H9 (cell line): Measurements from ENCODE around the gene POU6F2. TPM values are rescaled to one million over a fixed set of nuclear protein-coding genes. Genes with fewer than 3 reads are reported as not detected.

Source experiments
- DNase-seq: peaks from one replicate; pipeline ENCODE4 v3.0.0-alpha.2; 2017
- H2AFZ ChIP-seq: one replicate; pipeline ENCODE4 v1.6.1; 2013; ENCODE audit warnings: mild to moderate bottlenecking, low read length, control low read depth, moderate library complexity
- H2AK5ac ChIP-seq: 2 replicates; pipeline ENCODE4 v1.6.1; 2013; ENCODE audit warnings: low read length, control low read depth, mixed read lengths; ENCODE audit not compliant: insufficient read length
- H2BK120ac ChIP-seq: one replicate; pipeline ENCODE4 v1.6.1; 2013; ENCODE audit warnings: low read depth, mild to moderate bottlenecking, low read length, control low read depth, inconsistent platforms; ENCODE audit not compliant: poor library complexity, severe bottlenecking
- H2BK12ac ChIP-seq: 2 replicates; pipeline ENCODE4 v1.6.1; 2013; ENCODE audit warnings: low read length, control low read depth, mixed read lengths, low read depth; ENCODE audit not compliant: insufficient read length
- H2BK15ac ChIP-seq: 2 replicates; pipeline ENCODE4 v1.6.1; 2013; ENCODE audit warnings: low read depth, low read length, control low read depth
- H2BK20ac ChIP-seq: one replicate; pipeline ENCODE4 v1.6.1; 2013; ENCODE audit warnings: low read depth, mild to moderate bottlenecking, low read length, control low read depth, inconsistent platforms; ENCODE audit not compliant: poor library complexity, severe bottlenecking
- H2BK5ac ChIP-seq: 2 replicates; pipeline ENCODE4 v1.6.1; 2013; ENCODE audit warnings: low read length, control low read depth, mixed read lengths; ENCODE audit not compliant: insufficient read length
- H3K14ac ChIP-seq: 2 replicates; pipeline ENCODE4 v1.6.1; 2013; ENCODE audit warnings: low read length, control low read depth; ENCODE audit not compliant: insufficient read depth
- H3K18ac ChIP-seq: 2 replicates; pipeline ENCODE4 v1.6.1; 2013; ENCODE audit warnings: low read depth, mild to moderate bottlenecking, mixed read lengths, low read length, control low read depth; ENCODE audit not compliant: insufficient read length
- H3K23ac ChIP-seq: 2 replicates; pipeline ENCODE4 v1.6.1; 2013; ENCODE audit warnings: low read length, control low read depth, mixed read lengths, low read depth; ENCODE audit not compliant: insufficient read length
- H3K23me2 ChIP-seq: 2 replicates; pipeline ENCODE4 v1.6.1; 2013; ENCODE audit warnings: low read depth, mild to moderate bottlenecking, mixed read lengths, low read length, control low read depth; ENCODE audit not compliant: insufficient read length, poor library complexity, severe bottlenecking
- H3K27ac ChIP-seq: 2 replicates; pipeline ENCODE4 v1.5.1; 2013; ENCODE audit warnings: low read length, control low read depth, mixed read lengths, low read depth; ENCODE audit not compliant: insufficient read length
- H3K27me3 ChIP-seq: 2 replicates; pipeline ENCODE4 v1.6.1; 2013; ENCODE audit warnings: low read length, control low read depth, inconsistent platforms; ENCODE audit not compliant: insufficient read depth
- H3K4ac ChIP-seq: 2 replicates; pipeline ENCODE4 v1.6.1; 2013; ENCODE audit warnings: low read depth, mild to moderate bottlenecking, control low read depth, inconsistent platforms, low read length, moderate library complexity
- H3K4me1 ChIP-seq: 2 replicates; pipeline ENCODE4 v1.6.1; 2013; ENCODE audit warnings: low read length, control low read depth, inconsistent platforms; ENCODE audit not compliant: insufficient read depth
- H3K4me2 ChIP-seq: 2 replicates; pipeline ENCODE4 v1.6.1; 2013; ENCODE audit warnings: low read length, control low read depth, mixed read lengths; ENCODE audit not compliant: insufficient read length, insufficient read depth
- H3K56ac ChIP-seq: 2 replicates; pipeline ENCODE4 v1.6.1; 2013; ENCODE audit warnings: low read depth, mild to moderate bottlenecking, mixed read lengths, low read length, control low read depth; ENCODE audit not compliant: insufficient read length
- H3K79me1 ChIP-seq: 2 replicates; pipeline ENCODE4 v1.6.1; 2013; ENCODE audit warnings: low read depth, mild to moderate bottlenecking, moderate library complexity, low read length, control low read depth, inconsistent platforms; ENCODE audit not compliant: insufficient read depth, poor library complexity, severe bottlenecking
- H3K79me2 ChIP-seq: 2 replicates; pipeline ENCODE4 v1.6.1; 2013; ENCODE audit warnings: low read length, control low read depth, inconsistent platforms; ENCODE audit not compliant: insufficient read depth
- H3K9ac ChIP-seq: 2 replicates; pipeline ENCODE4 v1.6.1; 2013; ENCODE audit warnings: low read length, control low read depth, mixed read lengths; ENCODE audit not compliant: insufficient read length; ENCODE audit errors: extremely low read depth
- H3K9me3 ChIP-seq: one replicate; pipeline ENCODE4 v1.6.1; 2013; ENCODE audit warnings: low read depth, low read length, inconsistent platforms; ENCODE audit not compliant: control insufficient read depth
- H3T11ph ChIP-seq: one replicate; pipeline ENCODE4 v1.6.1; 2013; ENCODE audit warnings: mild to moderate bottlenecking, low read length, control low read depth, inconsistent platforms
- H4K20me1 ChIP-seq: one replicate; pipeline ENCODE4 v1.6.1; 2013; ENCODE audit not compliant: control insufficient read depth, insufficient read length, insufficient read depth
- H4K5ac ChIP-seq: 2 replicates; pipeline ENCODE4 v1.6.1; 2013; ENCODE audit warnings: low read depth, mild to moderate bottlenecking, mixed read lengths, low read length, control low read depth; ENCODE audit not compliant: insufficient read length
- H4K8ac ChIP-seq: replicated peaks from 2 replicates; pipeline ENCODE4 v1.6.1; 2013; ENCODE audit warnings: low read length, control low read depth, mixed read lengths, low read depth; ENCODE audit not compliant: insufficient read length
- H4K91ac ChIP-seq: 2 replicates; pipeline ENCODE4 v1.6.1; 2013; ENCODE audit warnings: low read depth, mild to moderate bottlenecking, moderate library complexity, mixed read lengths, low read length, control low read depth; ENCODE audit not compliant: insufficient read length
- H3K27ac Mint-ChIP-seq, 3 experiments: 2 replicates in 2 of 3; 3 replicates in 1 of 3; pipeline ENCODE4 v1.8.0; 2020 to 2021; ENCODE audit warnings: mixed read lengths in 3 of 3, mild to moderate bottlenecking in 1 of 3, moderate library complexity in 1 of 3
- H3K27me3 Mint-ChIP-seq: 2 replicates; pipeline ENCODE4 v1.8.0; 2021; ENCODE audit warnings: low read depth, mild to moderate bottlenecking, moderate library complexity, mixed read lengths
- H3K36me3 Mint-ChIP-seq, 3 experiments: 2 replicates in 2 of 3; 3 replicates in 1 of 3; pipeline ENCODE4 v1.8.0; 2020 to 2021; ENCODE audit warnings: low read depth in 3 of 3, mixed read lengths in 3 of 3; ENCODE audit not compliant: insufficient read depth in 1 of 3
- H3K4me1 Mint-ChIP-seq, 2 experiments: 2 replicates each; pipeline ENCODE4 v1.8.0; 2020; ENCODE audit warnings: mixed read lengths in 2 of 2
- H3K4me3 Mint-ChIP-seq, 2 experiments: 2 replicates in 1 of 2; 3 replicates in 1 of 2; pipeline ENCODE4 v1.8.0; 2020 to 2021; ENCODE audit warnings: mild to moderate bottlenecking in 2 of 2, mixed read lengths in 2 of 2, moderate library complexity in 1 of 2
- H3K9me3 Mint-ChIP-seq, 2 experiments: 2 replicates in 1 of 2; 3 replicates in 1 of 2; pipeline ENCODE4 v1.8.0; 2020; ENCODE audit warnings: mild to moderate bottlenecking in 2 of 2, mixed read lengths in 2 of 2, moderate library complexity in 1 of 2
- WGBS: extraction: QIAGEN DNeasy Blood & Tissue Kit; methylation state at CpG from one replicate; pipeline ENCODE4 v1.1.7; 2013; ENCODE audit warnings: missing lambda C conversion rate, low lambda C conversion rate, mixed read lengths; ENCODE audit not compliant: insufficient read length; ENCODE audit errors: extremely low coverage; 5-methylcytosine and 5-hydroxymethylcytosine counted together
- total RNA-seq: library from RNA; stranded (reverse); gene quantifications from 2 replicates; pipeline ENCODE4 v1.2.1, GENCODE V29; 2021
- TF ChIP-seq, protein P1 (sequence below): fragments of 200-600 bp; sonication (generic); conservative IDR thresholded peaks from 3 replicates; pipeline ENCODE4 v1.8.0; 2021; ENCODE audit warnings: antibody characterized with exemption, mild to moderate bottlenecking

Gene POU6F2
- total RNA-seq, 1 experiment from 2014 or later = 1.9 TPM

DNA sequence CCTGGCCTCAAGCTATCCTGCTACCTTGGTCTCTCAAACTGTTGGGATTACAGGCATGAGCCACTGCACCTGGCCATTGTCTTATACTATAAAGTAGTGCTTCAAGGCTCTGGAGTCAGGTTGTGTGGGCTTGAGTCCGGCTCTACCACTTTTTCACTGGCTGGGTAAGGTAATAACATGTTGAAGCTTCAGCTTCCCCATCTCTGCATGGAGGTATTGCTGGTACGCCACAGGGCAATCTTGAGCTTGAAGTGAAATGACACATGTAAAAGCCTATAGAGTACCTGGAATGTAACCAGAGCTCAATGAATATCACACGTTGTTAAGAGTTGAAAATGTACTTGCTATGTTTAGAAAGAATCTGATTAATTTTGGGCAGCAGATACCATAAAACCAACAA, 120.8 kb downstream of the POU6F2 start:
- H3K27ac Mint-ChIP-seq = no peak overlapping the region
- Histone ChIP-seq H3K4ac (no peak overlapping the region), H3K23ac (no peak overlapping the region), H3K23me2 (no peaks in the 10 kb centered on the region), H2BK12ac (no peak overlapping the region), H2BK120ac (no peak overlapping the region), H2BK20ac (no peak overlapping the region), H3K27ac (no peak overlapping the region), H4K20me1 (no peaks in the 10 kb centered on the region), H2AFZ (no peak overlapping the region), H4K8ac (no peak overlapping the region), H3K56ac (no peak overlapping the region), H3K27me3 (no peaks in the 10 kb centered on the region), H4K91ac (no peak overlapping the region), H2AK5ac (no peak overlapping the region), H3K4me1 (no peaks in the 10 kb centered on the region), H2BK15ac (no peak overlapping the region), H3K9ac (no peak overlapping the region), H3K18ac (no peak overlapping the region), H3K79me2 (no peaks in the 10 kb centered on the region), H3K14ac (no peak overlapping the region), H3K9me3 (no peaks in the 10 kb centered on the region), H3K79me1 (no peaks in the 10 kb centered on the region), H3T11ph (no peak overlapping the region), H2BK5ac (no peak overlapping the region), H3K4me2 (no peak overlapping the region), H4K5ac (no peak overlapping the region)
- H3K4me3 Mint-ChIP-seq = no peak overlapping the region
- no peaks in the 10 kb centered on the region for H3K4me1 Mint-ChIP-seq
- no peak for DNase-seq
- no peaks in the 10 kb centered on the region for H3K27me3 Mint-ChIP-seq
- H3K9me3 Mint-ChIP-seq = no peaks in the 10 kb centered on the region
- no peaks in the 10 kb centered on the region for H3K36me3 Mint-ChIP-seq
- TF ChIP-seq, protein P1, sequence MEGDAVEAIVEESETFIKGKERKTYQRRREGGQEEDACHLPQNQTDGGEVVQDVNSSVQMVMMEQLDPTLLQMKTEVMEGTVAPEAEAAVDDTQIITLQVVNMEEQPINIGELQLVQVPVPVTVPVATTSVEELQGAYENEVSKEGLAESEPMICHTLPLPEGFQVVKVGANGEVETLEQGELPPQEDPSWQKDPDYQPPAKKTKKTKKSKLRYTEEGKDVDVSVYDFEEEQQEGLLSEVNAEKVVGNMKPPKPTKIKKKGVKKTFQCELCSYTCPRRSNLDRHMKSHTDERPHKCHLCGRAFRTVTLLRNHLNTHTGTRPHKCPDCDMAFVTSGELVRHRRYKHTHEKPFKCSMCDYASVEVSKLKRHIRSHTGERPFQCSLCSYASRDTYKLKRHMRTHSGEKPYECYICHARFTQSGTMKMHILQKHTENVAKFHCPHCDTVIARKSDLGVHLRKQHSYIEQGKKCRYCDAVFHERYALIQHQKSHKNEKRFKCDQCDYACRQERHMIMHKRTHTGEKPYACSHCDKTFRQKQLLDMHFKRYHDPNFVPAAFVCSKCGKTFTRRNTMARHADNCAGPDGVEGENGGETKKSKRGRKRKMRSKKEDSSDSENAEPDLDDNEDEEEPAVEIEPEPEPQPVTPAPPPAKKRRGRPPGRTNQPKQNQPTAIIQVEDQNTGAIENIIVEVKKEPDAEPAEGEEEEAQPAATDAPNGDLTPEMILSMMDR = no peak
- no CpG with 5 or more reads among the region's 3 CpGs for WGBS
